HS-27A (cell line): ENCODE data around the gene TMEM218.

Experiments used
- DNase-seq: peaks from one replicate; pipeline ENCODE4 v3.0.0-alpha.2; 2012; ENCODE audit warnings: low read depth, missing footprints

The TMEM218 gene

DNA sequence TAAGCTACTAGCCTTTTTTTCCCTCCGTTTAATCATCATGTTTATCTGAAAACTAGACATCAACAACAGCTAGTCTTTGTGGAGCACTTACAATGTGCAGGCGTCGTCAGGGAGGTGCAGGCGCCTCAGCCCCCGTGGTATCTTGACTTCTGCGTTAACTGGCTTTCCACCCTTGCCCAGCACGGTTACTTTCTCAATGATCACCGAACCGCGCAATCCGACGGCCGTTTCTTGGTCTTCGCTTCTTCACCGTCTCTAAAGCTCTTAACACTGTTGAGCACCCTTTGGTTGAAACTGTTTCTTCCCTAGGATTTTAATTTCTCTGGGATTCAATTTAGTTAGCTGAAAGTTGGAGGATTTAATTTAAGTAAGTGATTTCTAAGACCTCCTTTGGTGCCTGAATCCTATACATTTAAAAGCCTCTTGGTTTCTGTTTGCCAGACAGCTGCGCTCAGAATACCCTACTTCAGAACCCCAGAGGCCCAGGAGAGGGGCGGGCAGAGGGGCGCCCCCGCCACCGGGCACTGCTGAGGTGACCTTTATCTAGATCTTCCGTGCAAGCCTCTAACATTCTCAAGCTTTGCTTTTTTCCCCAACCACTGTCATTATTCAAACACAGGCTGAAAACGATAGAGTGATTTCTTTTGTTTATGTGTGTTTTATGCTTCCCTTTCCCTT, 18.0 kb upstream of the TMEM218 start:
- DNase-seq: no peak

DNA sequence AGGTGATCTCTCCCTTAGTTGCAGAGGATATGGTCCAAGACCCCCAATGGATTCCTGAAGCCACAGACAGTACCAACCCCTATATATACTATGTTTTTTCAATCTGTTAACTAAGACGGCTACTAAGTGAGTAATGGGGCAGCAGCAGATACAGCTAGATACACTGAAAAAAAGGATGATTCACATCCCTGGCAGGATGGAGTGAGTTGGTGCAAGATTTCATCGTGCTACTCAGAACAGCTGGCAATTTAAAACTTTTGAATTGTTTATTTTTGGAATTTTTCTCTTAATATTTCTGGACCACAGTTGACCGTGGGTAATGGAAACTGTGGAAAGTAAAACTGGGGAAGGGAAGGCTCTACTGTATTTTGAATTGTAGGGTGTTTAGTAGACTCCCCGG, 17.0 kb upstream of the TMEM218 start:
- DNase-seq: no peak

DNA sequence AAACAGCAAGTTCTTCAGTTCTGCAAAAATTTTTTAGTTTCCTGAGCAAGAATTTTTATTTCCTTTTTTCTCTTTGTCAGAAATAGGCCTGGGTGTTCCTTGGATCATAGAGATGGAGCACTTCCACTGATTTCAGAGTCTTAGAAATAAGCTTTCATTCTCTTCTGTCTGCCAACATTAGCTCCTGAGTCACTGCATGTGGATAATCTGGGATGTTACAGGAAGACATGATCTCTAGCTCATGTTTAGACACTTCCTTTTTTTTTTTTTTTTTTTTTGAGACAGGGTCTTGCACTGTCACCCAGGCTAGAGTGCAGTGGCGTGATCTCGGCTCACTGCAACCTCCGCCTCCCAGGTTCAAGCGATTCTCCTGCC, 13.2 kb upstream of the TMEM218 start:
- no peak for DNase-seq

DNA sequence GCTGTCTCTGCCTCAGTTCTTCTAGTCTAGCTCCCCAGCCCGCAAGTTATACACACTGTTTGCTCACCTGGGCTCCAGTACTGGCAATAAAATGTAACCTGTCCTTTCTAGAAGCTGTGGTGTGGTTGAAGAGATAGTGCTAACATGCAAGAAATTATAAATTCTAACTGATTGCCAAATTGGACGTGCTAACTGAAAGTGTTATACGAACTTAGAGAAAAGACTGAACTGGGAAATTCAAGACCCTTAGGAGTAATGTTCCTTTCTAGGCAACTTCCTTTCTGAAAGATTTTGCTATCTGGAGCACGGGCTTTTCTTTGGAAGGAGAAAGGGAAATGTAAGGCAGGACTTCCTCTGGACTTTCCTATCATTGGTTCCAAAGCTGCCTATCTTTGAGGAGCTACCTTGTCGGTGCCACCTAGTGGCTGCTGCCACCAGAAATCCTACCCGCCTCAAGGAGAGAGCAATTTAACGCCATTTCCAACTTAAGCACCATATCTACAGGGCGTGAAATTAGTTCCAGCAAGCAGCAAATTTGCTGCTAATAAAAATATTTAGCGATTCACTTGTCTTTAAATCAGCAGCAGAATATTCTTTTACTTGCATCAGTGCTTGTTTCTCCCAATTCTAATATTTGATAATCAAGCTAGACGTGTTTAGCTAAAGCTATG, 12.7 kb upstream of the TMEM218 start:
- no peak for DNase-seq

DNA sequence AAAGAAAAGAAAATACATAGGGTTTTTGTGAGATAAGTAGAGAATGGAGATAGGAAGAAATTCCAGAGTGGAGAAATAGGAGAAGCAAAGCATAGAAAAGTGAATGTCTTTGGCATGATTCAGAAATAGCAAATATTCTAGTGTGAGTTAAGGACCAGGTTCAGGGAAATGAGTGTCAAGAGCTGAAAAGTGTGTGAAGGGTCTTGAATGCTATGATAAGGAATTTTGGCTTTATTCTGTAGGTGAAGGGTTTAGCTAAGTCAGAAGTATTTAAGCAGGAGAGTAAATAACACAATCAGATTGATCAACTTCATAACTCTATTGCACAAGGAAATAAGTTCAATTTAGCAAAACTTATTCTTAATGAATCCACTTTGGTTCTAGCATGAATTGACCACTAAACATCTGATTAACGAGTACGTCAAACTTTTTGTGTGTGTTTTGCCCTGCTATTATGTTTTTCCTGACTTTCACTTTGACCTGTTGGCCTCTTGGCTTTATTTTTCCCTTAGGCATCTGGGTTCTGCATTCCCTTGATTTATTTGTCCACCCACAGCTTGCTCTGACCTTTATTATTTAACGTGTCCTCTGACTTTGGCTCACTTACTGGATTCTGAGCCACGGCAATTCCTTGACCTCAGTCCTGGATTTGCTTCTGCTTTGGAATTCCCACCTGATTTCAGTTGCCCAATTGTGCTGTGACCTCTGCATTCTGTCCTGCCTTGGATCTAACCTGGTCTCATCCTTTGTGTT, 11.9 kb upstream of the TMEM218 start:
- DNase-seq: no peak

DNA sequence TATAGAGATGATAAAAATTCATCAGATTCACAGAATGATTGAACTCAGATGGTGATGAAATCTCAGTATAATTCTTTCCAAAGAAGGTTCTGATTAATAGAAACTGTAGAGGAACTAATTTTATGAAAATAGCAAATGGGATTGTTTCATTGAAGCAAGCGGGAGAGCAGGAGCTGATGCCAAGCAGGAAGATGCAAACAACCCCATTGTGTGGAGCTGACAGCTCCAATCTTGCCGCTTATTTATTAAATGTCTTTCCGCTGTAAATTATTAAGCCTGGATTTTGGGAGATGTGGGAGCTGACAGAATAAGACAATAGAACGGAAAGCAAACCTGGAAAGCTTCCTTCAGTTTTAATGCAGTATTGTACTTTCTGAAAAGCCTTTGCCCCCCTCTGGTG, 6.0 kb upstream of the TMEM218 start:
- DNase-seq: no peak

DNA sequence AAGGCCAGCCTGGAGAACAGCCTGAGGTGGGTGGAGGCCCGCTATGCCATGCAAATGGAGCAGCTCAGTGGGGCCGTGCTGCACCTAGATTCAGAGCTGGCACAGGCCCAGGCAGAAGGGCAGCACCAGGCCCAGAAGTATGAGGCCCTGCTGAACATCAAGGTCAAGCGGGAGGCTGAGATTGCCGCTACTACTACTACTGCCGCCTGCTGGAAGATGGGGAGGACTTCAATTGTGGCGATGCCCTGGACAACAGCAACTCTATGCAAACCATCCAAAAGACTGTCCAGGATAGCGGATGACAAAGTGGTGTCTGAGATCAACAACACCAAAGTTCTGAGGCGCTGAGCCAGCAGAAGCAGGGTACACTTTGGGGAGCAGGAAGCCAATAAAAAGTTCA, 3.1 kb upstream of the TMEM218 start:
- DNase-seq: no peak

DNA sequence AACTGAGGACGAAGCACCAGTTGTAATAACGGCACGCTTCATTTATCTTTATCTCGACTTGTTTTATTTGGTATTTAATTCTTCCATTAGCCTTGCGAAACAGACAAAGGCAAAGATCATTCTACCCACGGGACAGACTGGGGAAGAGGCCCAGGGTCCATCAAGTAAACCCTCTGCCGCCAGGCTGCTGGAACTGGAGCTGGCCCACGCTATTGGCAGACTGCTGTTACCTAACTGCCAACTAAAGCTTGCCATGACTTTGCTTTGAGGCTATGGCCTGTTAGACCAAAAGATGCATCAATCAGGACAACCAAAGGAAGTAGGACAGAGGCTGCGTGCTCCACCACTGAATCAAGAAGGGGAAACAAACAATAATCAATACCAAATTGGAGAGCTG, 780 bp upstream of the TMEM218 start:
- no peak for DNase-seq

DNA sequence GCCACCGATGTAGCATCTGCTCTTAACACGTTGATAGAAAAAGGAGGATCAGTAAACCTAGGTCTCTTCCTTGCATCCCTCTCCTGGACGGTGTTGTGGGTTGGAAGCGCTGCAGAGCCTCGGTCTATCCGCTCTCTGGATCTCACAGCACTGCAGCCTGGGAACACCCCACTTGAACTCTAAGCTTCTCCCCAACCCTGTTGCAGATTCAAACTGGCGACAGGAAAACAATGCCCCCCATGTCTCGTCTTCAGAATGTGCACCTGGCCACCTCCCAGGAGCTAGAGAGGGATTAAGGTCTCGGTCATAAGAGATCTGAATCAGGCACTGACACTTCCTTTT, 454 bp downstream of the TMEM218 start:
- DNase-seq: no peak

DNA sequence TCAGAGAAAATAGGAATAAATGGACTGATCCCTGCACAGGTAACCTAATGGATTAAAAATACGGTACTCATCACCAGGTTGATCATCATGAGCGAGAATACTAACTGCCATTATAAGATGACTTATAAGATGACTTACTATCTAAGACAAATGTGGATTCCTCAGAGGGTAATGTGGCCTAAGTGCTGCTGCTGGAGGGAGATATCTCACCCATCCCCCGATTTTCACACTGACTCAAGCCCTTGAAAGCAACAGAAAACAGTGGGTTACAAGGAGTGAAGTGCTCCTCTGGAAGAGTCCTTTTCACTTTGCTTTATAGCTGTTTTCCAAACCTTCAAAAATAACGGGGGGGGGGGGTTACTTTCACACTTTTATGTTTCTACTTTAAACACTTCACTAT, 920 bp downstream of the TMEM218 start:
- no peak for DNase-seq

DNA sequence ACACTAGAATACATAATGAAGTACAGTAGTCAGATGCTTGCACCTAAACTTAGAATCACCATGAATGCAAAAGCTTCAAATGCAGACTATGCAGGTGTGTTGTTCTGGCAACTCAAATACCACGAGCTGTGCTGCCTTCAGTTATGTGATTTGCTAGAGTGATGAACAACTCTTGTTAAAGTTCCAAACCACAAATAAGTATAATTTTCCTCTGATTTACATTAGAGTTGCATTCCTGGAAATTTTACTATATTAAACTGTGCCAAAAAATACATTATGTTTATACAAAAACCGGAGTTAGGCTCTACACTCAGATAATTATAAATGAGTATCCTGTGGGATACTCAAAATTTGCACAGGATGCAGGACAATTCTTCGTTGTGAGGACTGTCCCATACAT, 3.0 kb downstream of the TMEM218 start:
- DNase-seq: no peak

DNA sequence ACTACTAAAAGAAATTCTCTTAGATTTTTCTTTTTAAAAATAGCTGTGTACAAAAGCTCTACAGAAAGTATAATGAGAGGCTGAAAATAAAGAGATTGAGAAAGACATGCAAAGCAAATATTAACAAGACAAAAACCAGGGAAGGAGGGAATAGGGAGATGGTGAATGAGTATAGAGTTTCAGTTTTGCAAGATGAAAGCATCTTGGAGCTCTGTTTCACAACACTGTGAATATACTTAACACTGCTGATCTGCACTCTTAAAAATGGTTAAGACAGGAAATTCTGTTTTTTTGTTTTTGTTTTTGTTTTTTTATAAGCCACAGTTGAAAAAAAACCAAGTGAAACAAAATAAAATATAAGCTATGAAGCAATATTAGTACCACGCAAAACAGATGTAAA, 5.5 kb downstream of the TMEM218 start:
- DNase-seq: no peak

DNA sequence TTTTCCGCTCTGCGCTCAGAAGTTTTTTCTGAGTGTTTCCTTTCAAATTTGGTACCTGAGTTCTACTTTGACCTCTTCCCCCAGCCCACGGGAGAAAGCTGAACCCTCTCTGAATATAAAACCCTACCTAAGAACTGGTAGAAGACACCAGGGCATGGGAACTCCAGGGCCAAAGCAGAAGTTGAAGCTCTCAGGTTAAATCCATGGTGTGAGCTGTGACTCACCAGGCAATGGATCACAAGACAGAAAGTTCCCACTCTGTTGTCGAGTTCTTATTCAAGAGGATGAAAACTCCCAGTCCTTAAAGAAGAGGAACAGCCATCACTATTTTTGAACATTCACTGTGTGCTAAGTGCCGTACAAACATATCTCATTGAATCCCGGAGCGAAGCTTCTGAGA, 8.9 kb downstream of the TMEM218 start:
- DNase-seq: no peak

DNA sequence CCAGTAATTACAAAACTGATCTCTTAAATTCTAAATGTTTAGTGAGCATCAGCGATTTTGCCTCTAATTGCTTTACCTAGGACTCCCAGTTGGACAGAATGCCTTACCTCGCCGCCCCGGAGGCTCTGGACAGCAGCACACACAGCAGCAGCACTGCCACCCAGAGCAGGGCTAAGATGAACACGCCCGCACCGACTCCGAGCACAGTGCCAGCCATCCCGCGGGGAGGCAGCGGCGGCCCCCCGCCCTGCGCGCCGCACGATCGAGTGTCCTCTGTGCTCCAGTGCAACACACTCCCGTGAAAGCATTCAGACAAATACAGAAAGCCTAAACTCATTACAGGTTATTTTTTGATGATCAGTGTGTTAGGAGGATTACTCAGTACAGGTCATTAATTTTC, 9.4 kb downstream of the TMEM218 start:
- no peak for DNase-seq

DNA sequence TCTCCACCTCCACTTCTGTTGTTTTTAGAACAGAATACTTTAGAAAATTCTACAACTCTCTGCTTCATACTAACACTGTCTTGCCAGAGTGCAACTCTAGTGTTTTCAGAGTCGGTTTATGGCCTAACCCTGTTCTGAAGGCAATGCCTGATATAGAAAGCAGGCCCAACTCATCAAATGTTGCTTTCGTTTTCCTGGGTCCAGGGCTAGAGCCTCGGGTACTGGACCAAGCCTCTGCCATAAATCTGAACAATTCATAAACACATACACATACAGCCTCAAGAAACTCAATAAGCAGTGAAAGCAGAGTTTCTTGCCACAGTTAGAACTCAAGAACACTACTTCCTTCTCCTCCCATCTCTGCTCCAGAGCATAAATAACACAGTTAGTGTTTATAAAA, 9.8 kb downstream of the TMEM218 start:
- no peak for DNase-seq

DNA sequence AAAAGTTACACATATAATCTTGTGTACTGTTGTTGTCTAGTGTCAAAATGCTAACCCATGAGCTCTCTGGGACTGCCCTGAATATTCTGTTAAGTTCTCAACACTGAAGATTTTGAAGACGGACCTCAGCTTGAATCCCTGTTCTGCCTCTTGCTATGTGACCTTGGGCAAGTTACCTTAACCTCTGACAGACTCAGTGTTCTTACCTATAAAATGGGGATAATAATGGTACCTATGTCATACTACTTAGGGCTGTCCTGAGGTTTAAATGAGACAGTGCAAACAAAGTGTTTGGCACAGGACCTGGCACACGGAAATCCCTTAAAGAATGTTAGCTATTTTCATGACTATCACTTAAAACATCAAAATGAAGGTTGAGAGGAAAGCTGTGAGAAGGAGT, 11.3 kb downstream of the TMEM218 start:
- DNase-seq: no peak

DNA sequence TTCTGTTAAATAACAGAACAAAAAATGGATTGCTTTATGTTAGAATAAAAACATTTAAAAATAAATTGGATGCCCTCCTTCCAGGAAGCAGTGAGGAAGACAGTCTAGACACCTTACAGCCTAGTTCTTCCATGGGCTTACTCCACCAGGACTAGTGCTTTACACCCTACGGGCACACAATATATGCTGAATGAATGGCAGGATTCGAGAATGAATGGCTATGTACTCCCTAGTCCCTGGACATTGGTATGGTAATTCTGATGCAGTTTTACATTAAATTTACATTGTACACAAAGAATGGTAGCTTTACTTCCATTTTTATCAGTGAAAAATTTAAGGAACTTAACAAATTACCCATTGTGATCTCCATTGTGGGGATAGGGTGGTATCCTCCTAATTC, 16.7 kb downstream of the TMEM218 start:
- no peak for DNase-seq

DNA sequence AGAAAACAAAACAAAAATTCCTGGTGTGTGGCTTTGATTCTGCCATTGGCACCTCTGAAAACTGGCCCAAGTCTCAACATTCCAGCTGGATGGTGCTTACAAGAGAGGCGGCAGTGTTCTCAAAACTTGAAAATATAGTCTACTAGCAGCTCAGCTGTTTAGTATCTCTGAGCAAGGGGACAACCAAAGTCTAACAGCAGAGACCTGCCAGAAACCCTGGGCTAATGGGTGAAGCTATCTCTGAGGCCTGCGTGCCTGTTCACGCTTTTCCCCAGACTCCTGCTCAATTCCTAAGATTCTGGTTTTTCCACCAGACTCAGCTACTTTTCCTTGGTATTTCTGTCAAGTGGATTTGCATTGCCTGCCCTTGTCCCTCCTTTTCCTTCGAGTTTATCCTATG, 17.9 kb downstream of the TMEM218 start:
- DNase-seq: no peak

DNA sequence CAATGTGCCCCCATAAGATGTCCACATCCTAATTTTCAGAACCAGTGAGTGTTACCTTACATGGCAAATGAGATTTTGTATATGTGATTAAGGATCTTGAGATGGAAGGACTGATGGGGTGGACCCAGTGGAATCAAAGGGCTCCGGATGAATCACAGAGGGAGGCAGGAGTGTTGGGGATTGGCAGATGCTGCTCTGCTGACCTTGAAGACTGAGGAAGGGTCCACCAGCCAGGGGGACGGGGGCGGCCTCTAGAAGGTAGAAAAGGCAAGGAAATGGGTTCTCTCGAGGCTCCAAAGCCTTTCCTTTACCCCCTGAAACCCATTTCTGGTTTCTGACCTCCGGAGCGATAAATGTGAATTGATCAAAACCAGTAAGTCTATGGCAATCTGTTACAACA, 18.8 kb downstream of the TMEM218 start:
- DNase-seq: no peak

DNA sequence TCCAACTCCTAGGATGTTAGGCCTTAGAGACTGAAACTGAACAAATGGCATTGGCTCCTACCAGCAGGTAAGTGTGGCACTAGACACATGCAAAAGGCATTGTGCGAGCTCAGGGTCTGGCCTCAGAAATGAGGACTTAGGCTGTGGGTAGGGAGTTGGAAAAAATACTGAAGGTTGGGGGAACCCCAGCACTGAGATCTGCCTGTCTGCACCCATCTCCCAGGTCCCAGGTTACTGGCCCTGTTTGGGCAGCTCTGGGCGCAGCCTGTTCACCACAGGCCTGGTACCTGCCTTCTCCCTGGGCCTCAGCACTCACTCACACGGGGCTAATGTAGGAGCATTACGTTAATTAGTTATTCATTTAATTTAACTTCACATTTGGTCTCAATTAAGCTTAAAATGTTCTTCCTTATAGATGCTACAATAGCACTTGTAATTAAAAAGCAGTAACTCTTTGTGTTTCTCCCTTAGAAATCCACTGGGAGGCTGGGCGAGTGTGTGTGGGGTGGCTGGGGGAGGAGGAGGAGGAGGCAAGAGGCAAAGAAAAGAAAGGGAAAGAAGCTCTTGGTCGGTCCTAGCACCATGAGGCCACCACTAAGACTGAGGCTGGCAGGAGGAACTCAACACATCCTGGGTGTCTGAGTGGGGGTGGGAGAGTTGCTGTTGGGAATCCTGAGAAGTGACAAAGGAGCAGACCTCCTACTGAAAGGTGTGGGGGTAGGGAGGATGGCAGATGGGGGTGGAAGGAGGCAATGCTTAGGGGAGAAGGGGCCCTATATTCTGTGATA, 19.4 kb downstream of the TMEM218 start:
- no peak for DNase-seq

DNA sequence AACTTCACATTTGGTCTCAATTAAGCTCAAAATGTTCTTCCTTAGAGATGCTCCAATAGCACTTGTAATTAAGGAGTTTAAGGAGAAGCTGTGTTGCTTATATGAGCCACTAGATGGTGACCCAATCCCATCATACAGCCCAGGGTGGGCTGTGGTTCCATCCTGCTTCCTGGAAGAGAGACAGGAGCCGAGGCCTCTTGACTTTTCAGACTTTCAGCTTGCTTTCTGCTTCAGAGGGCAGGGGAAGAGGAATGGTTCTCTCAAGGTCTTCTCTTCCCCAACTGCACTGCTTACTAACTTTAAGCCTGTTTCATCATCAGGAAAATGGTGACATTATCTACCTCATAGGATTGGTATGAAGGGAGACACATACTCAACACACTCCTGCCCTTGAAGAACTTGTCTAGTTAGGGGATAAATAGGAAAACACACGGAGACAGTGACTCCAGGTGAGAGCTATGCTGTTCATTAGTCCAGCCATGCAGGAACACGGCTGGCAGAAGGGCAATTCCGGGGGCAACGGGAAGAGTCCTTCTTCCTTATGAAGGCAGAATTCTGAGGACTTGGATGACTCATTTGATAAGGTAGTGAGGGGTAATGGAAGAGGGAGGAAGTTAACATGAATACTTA, 20.1 kb downstream of the TMEM218 start:
- no peak for DNase-seq

DNA sequence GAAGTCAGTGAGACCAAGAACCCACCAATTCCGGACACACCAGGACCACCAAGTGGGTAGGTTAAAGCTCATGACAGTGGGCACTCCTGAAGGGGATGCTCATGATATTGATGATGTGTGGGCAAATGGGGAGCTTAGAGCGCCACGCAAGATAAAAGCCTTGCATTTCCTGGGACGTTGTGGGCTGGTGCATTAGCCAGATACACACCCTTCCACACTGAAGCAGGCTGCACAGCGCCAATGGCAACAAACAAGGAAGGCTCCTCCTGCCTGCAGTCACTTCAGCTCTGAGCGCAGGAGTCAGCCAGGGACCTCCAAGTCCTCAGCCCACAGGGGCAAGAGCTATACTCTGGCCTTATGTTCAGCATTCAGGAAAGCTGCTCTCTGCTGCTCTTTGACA, 20.6 kb downstream of the TMEM218 start:
- no peak for DNase-seq
